Stimulated activated CD4-positive, alpha-beta T cell treated with anti-CD3 and anti-CD28 coated beads, Interleukin-4, amount 100 ng/mL, for 48 hours (primary cell): ENCODE data around the gene KRT74.
"Not testable (repeated sequence)": the region's sequence is repeated elsewhere in the genome, so short reads cannot be mapped to it uniquely, and the experiment has no call there.

Source experiments
- DNase-seq, 2 donors: peaks; one replicate each; pipeline ENCODE4 v3.0.0-alpha.2; 2020; ENCODE audit warnings: low read depth in 2 of 2

Gene KRT74

GRCh38 chr12:52602552-52602951 lies 28.9 kb upstream of the KRT74 start:
- DNase-seq = no peak

- no peak for DNase-seq
These were observed 28.0 kb upstream of the KRT74 start for GRCh38 chr12:52601671-52602070.

- DNase-seq = no peak
These were observed 27.4 kb upstream of the KRT74 start, which contains the start of gene KRT72 for GRCh38 chr12:52600941-52601481. Gene KRT72 (minus strand): TSS chr12:52601463. CDS start chr12:52601452, 11 bp downstream.

- DNase-seq = no peak
These were observed 26.8 kb upstream of the KRT74 start for GRCh38 chr12:52600475-52600874.

GRCh38 chr12:52600071-52600470 lies 26.4 kb upstream of the KRT74 start:
- DNase-seq = no peak

- DNase-seq = no peak
These were observed 25.3 kb upstream of the KRT74 start for GRCh38 chr12:52598966-52599365.

- not testable (repeated sequence) for DNase-seq
These were observed 20.6 kb upstream of the KRT74 start for GRCh38 chr12:52594237-52594636.

- DNase-seq = no peak
These were observed 17.9 kb upstream of the KRT74 start for GRCh38 chr12:52591521-52591920.

- DNase-seq = no peak
These were observed 16.4 kb upstream of the KRT74 start for GRCh38 chr12:52590021-52590420.

GRCh38 chr12:52587563-52587962 lies 13.9 kb upstream of the KRT74 start:
- no peak for DNase-seq

GRCh38 chr12:52585946-52586345 lies 12.3 kb upstream of the KRT74 start:
- DNase-seq = peak in 1 of 2 donors; percentile 11

- DNase-seq = no peak
These were observed 11.4 kb upstream of the KRT74 start for GRCh38 chr12:52585066-52585465.

- DNase-seq = no peak
These were observed 10.6 kb upstream of the KRT74 start for GRCh38 chr12:52584156-52584682.

GRCh38 chr12:52582971-52583456 lies 9.4 kb upstream of the KRT74 start:
- peak; percentile 32 to 33 for DNase-seq

GRCh38 chr12:52582486-52582885 lies 8.8 kb upstream of the KRT74 start:
- DNase-seq = no peak

- DNase-seq = no peak
These were observed 7.8 kb upstream of the KRT74 start for GRCh38 chr12:52581481-52581880.

- no peak for DNase-seq
These were observed 7.4 kb upstream of the KRT74 start for GRCh38 chr12:52581066-52581465.

GRCh38 chr12:52580496-52580895 lies 6.9 kb upstream of the KRT74 start:
- no peak for DNase-seq

- DNase-seq = no peak
These were observed 6.1 kb upstream of the KRT74 start for GRCh38 chr12:52579468-52580465.

- DNase-seq = no peak
These were observed 4.8 kb upstream of the KRT74 start for GRCh38 chr12:52578469-52578868.

- DNase-seq = no peak
These were observed 3.7 kb upstream of the KRT74 start for GRCh38 chr12:52577316-52577715.

- no peak for DNase-seq
These were observed 2.3 kb upstream of the KRT74 start for GRCh38 chr12:52575948-52576347.

GRCh38 chr12:52575256-52575655 lies 1.6 kb upstream of the KRT74 start:
- DNase-seq = no peak
